Measurements from ENCODE around the gene BRIP1.

DNA sequence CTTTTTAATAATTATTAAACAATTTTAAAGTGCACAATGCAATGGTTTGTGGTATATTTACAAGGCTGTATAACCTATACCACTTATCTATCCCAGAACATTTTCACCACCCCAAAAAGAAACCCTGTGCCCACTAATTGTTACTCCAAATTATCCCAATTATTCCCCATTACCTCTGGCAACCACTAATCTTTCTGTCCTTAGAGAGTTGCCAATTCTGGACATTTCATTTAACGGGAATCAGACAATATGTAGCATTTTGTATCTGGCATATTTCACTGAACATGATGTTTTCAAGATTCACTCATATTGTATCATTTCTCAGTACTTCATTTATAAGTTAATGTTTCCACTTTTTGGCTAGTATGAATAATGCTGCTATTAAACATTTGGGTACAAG, 169.2 kb downstream of the BRIP1 start:
- TF ChIP-seq USF1 (IDR thresholded peaks at IDR 0.05; ENCODE audit: borderline replicate concordance, low read depth) (no peak), PBX3 (IDR thresholded peaks at IDR 0.05) (no peak), RFX5 (IDR thresholded peaks at IDR 0.05; ENCODE audit: low read length) (no peak), JUND (IDR thresholded peaks at IDR 0.05) (no peak), NRF1 (IDR thresholded peaks at IDR 0.05; ENCODE audit: low read depth, low read length) (no peak), SMC3 (IDR thresholded peaks at IDR 0.05; ENCODE audit: low read depth, low read length) (no peak), GABPA (IDR thresholded peaks at IDR 0.05; ENCODE audit: low read depth) (no peak), TEAD4 (IDR thresholded peaks at IDR 0.05; ENCODE audit: borderline replicate concordance, insufficient read depth) (no peak), POLR2AphosphoS5 (IDR thresholded peaks at IDR 0.05; ENCODE audit: low read depth, low read length) (no peak), EP300 (IDR thresholded peaks at IDR 0.05; ENCODE audit: borderline replicate concordance in 1 of 2, low read depth in 1 of 2, low read length in 1 of 2) (no peak), FOXM1 (IDR thresholded peaks at IDR 0.05; ENCODE audit: low read depth) (no peak)
- TF ChIP-seq, protein P1, sequence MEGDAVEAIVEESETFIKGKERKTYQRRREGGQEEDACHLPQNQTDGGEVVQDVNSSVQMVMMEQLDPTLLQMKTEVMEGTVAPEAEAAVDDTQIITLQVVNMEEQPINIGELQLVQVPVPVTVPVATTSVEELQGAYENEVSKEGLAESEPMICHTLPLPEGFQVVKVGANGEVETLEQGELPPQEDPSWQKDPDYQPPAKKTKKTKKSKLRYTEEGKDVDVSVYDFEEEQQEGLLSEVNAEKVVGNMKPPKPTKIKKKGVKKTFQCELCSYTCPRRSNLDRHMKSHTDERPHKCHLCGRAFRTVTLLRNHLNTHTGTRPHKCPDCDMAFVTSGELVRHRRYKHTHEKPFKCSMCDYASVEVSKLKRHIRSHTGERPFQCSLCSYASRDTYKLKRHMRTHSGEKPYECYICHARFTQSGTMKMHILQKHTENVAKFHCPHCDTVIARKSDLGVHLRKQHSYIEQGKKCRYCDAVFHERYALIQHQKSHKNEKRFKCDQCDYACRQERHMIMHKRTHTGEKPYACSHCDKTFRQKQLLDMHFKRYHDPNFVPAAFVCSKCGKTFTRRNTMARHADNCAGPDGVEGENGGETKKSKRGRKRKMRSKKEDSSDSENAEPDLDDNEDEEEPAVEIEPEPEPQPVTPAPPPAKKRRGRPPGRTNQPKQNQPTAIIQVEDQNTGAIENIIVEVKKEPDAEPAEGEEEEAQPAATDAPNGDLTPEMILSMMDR (IDR thresholded peaks at IDR 0.05) = no peak
- TF ChIP-seq, protein P2, sequence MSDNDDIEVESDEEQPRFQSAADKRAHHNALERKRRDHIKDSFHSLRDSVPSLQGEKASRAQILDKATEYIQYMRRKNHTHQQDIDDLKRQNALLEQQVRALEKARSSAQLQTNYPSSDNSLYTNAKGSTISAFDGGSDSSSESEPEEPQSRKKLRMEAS (IDR thresholded peaks at IDR 0.05; ENCODE audit: low read depth) = no peak

All from SK-N-SH (cell line).